Mammary epithelial cell (primary cell): ENCODE results near the gene NOSTRIN.

Experiments
- CTCF ChIP-seq, 2 donors: IDR thresholded peaks in 1 of 2; conservative IDR thresholded peaks in 1 of 2; 2 replicates each; pipeline ENCODE4 v1.5.1; 2011 to 2012; ENCODE audit warnings: inconsistent platforms in 2 of 2, low read length in 2 of 2, mild to moderate bottlenecking in 2 of 2, control low read depth in 1 of 2, low read depth in 1 of 2; ENCODE audit not compliant: insufficient read depth in 1 of 2; ENCODE audit errors: extremely low read depth in 1 of 2
- EZH2 ChIP-seq: IDR thresholded peaks from 2 replicates; pipeline ENCODE4 v1.6.1; 2012; ENCODE audit warnings: low read length, inconsistent platforms, borderline replicate concordance

- no peak for TF ChIP-seq CTCF (conservative IDR thresholded peaks at IDR 0.05 in 1 of 2, IDR thresholded peaks at IDR 0.05 in 1 of 2; ENCODE audit: extremely low read depth in 1 of 2, insufficient read depth in 1 of 2, low read depth in 1 of 2, low read length in 2 of 2)
- no peak for TF ChIP-seq EZH2
Observed at GRCh38 chr2:168804214-168804613, 1.8 kb downstream of the NOSTRIN start.
